WERI-Rb-1 (cell line): ENCODE results near the gene SH3PXD2A.

Experiments used
- DNase-seq: peaks from one replicate; pipeline ENCODE4 v3.0.0-alpha.2; 2020
- H3K27ac ChIP-seq: fragments of 250-450 bp; sonication (Bioruptor Pico); 2 replicates; pipeline ENCODE4 v1.5.1; 2020; ENCODE audit warnings: mild to moderate bottlenecking, moderate library complexity
- H3K27me3 ChIP-seq: fragments of 250-450 bp; sonication (Bioruptor Pico); 2 replicates; pipeline ENCODE4 v1.5.1; 2021; ENCODE audit warnings: mild to moderate bottlenecking, low read depth, moderate library complexity; ENCODE audit not compliant: insufficient read depth, severe bottlenecking
- H3K36me3 ChIP-seq: fragments of 250-450 bp; sonication (Bioruptor Pico); 2 replicates; pipeline ENCODE4 v1.5.1; 2020; ENCODE audit warnings: mild to moderate bottlenecking, moderate library complexity
- H3K4me3 ChIP-seq: 2 replicates; pipeline ENCODE4 v1.5.1; 2011; ENCODE audit warnings: low read depth, mild to moderate bottlenecking, control low read depth, low read length
- H3K9me3 ChIP-seq: fragments of 250-450 bp; sonication (Bioruptor Pico); 2 replicates; pipeline ENCODE4 v1.5.1; 2021; ENCODE audit warnings: mild to moderate bottlenecking, moderate library complexity; ENCODE audit not compliant: severe bottlenecking
- CTCF ChIP-seq: IDR thresholded peaks from 2 replicates; pipeline ENCODE4 v1.5.1; 2011; ENCODE audit warnings: low read depth, mild to moderate bottlenecking, control low read depth, inconsistent platforms, low read length

Gene SH3PXD2A

GRCh38 chr10:103757531-103758293, 97.7 kb downstream of the SH3PXD2A start:
- Histone ChIP-seq H3K4me3 (no peak overlapping the region), H3K9me3 (peaks cover 1% of the 10 kb centered on the region), H3K27ac (no peak overlapping the region), H3K36me3 (no peaks in the 10 kb centered on the region), H3K27me3 (no peaks in the 10 kb centered on the region)
- no peak for TF ChIP-seq CTCF
- peak; percentile 50 for DNase-seq

GRCh38 chr10:103756277-103756869, 99.0 kb downstream of the SH3PXD2A start:
- H3K36me3 ChIP-seq: no peaks in the 10 kb centered on the region
- H3K9me3 ChIP-seq: peaks cover 6% of the 10 kb centered on the region
- H3K27ac ChIP-seq: no peak overlapping the region
- no peak for TF ChIP-seq CTCF
- H3K4me3 ChIP-seq: no peak overlapping the region
- H3K27me3 ChIP-seq: no peaks in the 10 kb centered on the region
- no peak for DNase-seq

- DNase-seq: no peak
- no peaks in the 10 kb centered on the region for H3K36me3 ChIP-seq
- peaks cover 6% of the 10 kb centered on the region for H3K9me3 ChIP-seq
- no peaks in the 10 kb centered on the region for H3K27me3 ChIP-seq
- no peak overlapping the region for H3K4me3 ChIP-seq
- peak; percentile 52 for TF ChIP-seq CTCF
- no peak overlapping the region for H3K27ac ChIP-seq
These were observed 102.6 kb downstream of the SH3PXD2A start for GRCh38 chr10:103752680-103753248.

GRCh38 chr10:103751667-103752290, 103.6 kb downstream of the SH3PXD2A start:
- Histone ChIP-seq H3K9me3 (peaks cover 6% of the 10 kb centered on the region), H3K36me3 (no peaks in the 10 kb centered on the region), H3K4me3 (no peak overlapping the region), H3K27me3 (no peaks in the 10 kb centered on the region), H3K27ac (no peak overlapping the region)
- DNase-seq: no peak
- TF ChIP-seq CTCF: no peak

GRCh38 chr10:103750836-103751235, 104.5 kb downstream of the SH3PXD2A start:
- Histone ChIP-seq H3K27ac (no peak overlapping the region), H3K9me3 (peaks cover 6% of the 10 kb centered on the region), H3K36me3 (no peaks in the 10 kb centered on the region), H3K4me3 (no peak overlapping the region), H3K27me3 (no peaks in the 10 kb centered on the region)
- DNase-seq: no peak
- TF ChIP-seq CTCF: no peak
